Nephron progenitor cell (in vitro differentiated cells): ENCODE measurements around the gene INPP1.

Source experiments
- DNase-seq: peaks from one replicate; pipeline ENCODE4 v3.0.0; 2021
- H3K27ac Mint-ChIP-seq: 2 replicates; pipeline ENCODE4 v1.8.0; 2021; ENCODE audit warnings: mild to moderate bottlenecking, moderate library complexity, mixed read lengths
- H3K27me3 Mint-ChIP-seq: 2 replicates; pipeline ENCODE4 v1.8.0; 2021; ENCODE audit warnings: mild to moderate bottlenecking, low read depth, mixed read lengths; ENCODE audit not compliant: poor library complexity
- H3K36me3 Mint-ChIP-seq: 2 replicates; pipeline ENCODE4 v1.8.0; 2021; ENCODE audit warnings: low read depth, mixed read lengths
- H3K4me1 Mint-ChIP-seq: 2 replicates; pipeline ENCODE4 v1.8.0; 2021; ENCODE audit warnings: mixed read lengths
- H3K4me3 Mint-ChIP-seq: 2 replicates; pipeline ENCODE4 v1.8.0; 2021; ENCODE audit warnings: mild to moderate bottlenecking, moderate library complexity, mixed read lengths
- H3K9me3 Mint-ChIP-seq: 2 replicates; pipeline ENCODE4 v1.8.0; 2021; ENCODE audit warnings: mild to moderate bottlenecking, moderate library complexity, mixed read lengths
- TF ChIP-seq, protein P1 (sequence below): fragments of 200-600 bp; sonication (generic); IDR thresholded peaks from 2 replicates; pipeline ENCODE4 v1.5.0; 2021; ENCODE audit warnings: antibody characterized with exemption

Gene INPP1

GRCh38 chr2:190408538-190409271 lies 65.3 kb downstream of the INPP1 start:
- no peaks in the 10 kb centered on the region for H3K9me3 Mint-ChIP-seq
- peaks cover 48% of the 10 kb centered on the region for H3K27me3 Mint-ChIP-seq
- H3K36me3 Mint-ChIP-seq, result no peaks in the 10 kb centered on the region
- TF ChIP-seq, protein P1, sequence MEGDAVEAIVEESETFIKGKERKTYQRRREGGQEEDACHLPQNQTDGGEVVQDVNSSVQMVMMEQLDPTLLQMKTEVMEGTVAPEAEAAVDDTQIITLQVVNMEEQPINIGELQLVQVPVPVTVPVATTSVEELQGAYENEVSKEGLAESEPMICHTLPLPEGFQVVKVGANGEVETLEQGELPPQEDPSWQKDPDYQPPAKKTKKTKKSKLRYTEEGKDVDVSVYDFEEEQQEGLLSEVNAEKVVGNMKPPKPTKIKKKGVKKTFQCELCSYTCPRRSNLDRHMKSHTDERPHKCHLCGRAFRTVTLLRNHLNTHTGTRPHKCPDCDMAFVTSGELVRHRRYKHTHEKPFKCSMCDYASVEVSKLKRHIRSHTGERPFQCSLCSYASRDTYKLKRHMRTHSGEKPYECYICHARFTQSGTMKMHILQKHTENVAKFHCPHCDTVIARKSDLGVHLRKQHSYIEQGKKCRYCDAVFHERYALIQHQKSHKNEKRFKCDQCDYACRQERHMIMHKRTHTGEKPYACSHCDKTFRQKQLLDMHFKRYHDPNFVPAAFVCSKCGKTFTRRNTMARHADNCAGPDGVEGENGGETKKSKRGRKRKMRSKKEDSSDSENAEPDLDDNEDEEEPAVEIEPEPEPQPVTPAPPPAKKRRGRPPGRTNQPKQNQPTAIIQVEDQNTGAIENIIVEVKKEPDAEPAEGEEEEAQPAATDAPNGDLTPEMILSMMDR, result no peak
- H3K4me3 Mint-ChIP-seq, result peak overlapping the region; percentile 78
- H3K4me1 Mint-ChIP-seq, result no peaks in the 10 kb centered on the region
- peak; percentile 48 for DNase-seq
- no peak overlapping the region for H3K27ac Mint-ChIP-seq

DNA sequence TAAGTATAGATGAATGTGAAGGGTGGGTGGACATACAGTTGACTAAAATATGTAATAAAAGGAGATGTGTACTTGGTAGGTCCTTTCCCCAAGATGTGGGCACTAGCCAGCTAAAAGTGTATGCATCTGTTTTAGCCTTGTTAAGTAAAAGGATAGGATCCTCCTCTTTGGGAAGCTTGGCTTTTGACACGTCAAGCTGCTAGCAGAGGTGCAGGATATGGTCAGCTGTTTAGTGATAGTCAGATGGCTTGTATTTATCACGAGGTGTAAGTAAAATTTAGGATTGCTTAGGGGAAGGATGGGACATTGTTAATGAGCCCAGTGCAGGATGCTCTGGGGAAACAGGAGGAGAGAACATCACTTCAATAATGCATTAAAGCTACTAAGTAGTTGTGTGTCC lies 66.2 kb downstream of the INPP1 start:
- Mint-ChIP-seq H3K36me3 (no peaks in the 10 kb centered on the region), H3K27me3 (peaks cover 47% of the 10 kb centered on the region), H3K27ac (no peak overlapping the region), H3K4me1 (no peaks in the 10 kb centered on the region), H3K9me3 (no peaks in the 10 kb centered on the region), H3K4me3 (peak overlapping the region; percentile 78)
- no peak for DNase-seq
- TF ChIP-seq, protein P1, result no peak

GRCh38 chr2:190410166-190410565 lies 66.8 kb downstream of the INPP1 start:
- Mint-ChIP-seq H3K27ac (no peak overlapping the region), H3K4me1 (no peaks in the 10 kb centered on the region), H3K4me3 (no peak overlapping the region), H3K36me3 (no peaks in the 10 kb centered on the region), H3K9me3 (no peaks in the 10 kb centered on the region), H3K27me3 (peaks cover 47% of the 10 kb centered on the region)
- no peak for DNase-seq
- TF ChIP-seq, protein P1, result no peak

GRCh38 chr2:190412966-190413365 lies 69.6 kb downstream of the INPP1 start:
- DNase-seq, result no peak
- TF ChIP-seq, protein P1, result no peak
- no peaks in the 10 kb centered on the region for H3K36me3 Mint-ChIP-seq
- H3K4me1 Mint-ChIP-seq, result no peaks in the 10 kb centered on the region
- no peaks in the 10 kb centered on the region for H3K9me3 Mint-ChIP-seq
- no peak overlapping the region for H3K27ac Mint-ChIP-seq
- peaks cover 50% of the 10 kb centered on the region for H3K27me3 Mint-ChIP-seq
- H3K4me3 Mint-ChIP-seq, result no peak overlapping the region

GRCh38 chr2:190413421-190413820 lies 70.0 kb downstream of the INPP1 start:
- no peaks in the 10 kb centered on the region for H3K9me3 Mint-ChIP-seq
- no peak overlapping the region for H3K4me3 Mint-ChIP-seq
- TF ChIP-seq, protein P1, result no peak
- no peak overlapping the region for H3K27ac Mint-ChIP-seq
- H3K27me3 Mint-ChIP-seq, result peaks cover 50% of the 10 kb centered on the region
- no peaks in the 10 kb centered on the region for H3K36me3 Mint-ChIP-seq
- no peaks in the 10 kb centered on the region for H3K4me1 Mint-ChIP-seq
- no peak for DNase-seq

GRCh38 chr2:190415251-190415650 lies 71.9 kb downstream of the INPP1 start:
- Mint-ChIP-seq H3K27ac (no peak overlapping the region), H3K36me3 (no peaks in the 10 kb centered on the region), H3K4me3 (no peak overlapping the region), H3K9me3 (no peaks in the 10 kb centered on the region), H3K4me1 (no peaks in the 10 kb centered on the region), H3K27me3 (peaks cover 34% of the 10 kb centered on the region)
- TF ChIP-seq, protein P1, result no peak
- no peak for DNase-seq
